WERI-Rb-1 (cell line): ENCODE measurements around the gene ANO6.

ENCODE experiments used
- DNase-seq: peaks from one replicate; pipeline ENCODE4 v3.0.0-alpha.2; 2020
- H3K27ac ChIP-seq: fragments of 250-450 bp; sonication (Bioruptor Pico); 2 replicates; pipeline ENCODE4 v1.5.1; 2020; ENCODE audit warnings: mild to moderate bottlenecking, moderate library complexity
- H3K27me3 ChIP-seq: fragments of 250-450 bp; sonication (Bioruptor Pico); 2 replicates; pipeline ENCODE4 v1.5.1; 2021; ENCODE audit warnings: mild to moderate bottlenecking, low read depth, moderate library complexity; ENCODE audit not compliant: insufficient read depth, severe bottlenecking
- H3K36me3 ChIP-seq: fragments of 250-450 bp; sonication (Bioruptor Pico); 2 replicates; pipeline ENCODE4 v1.5.1; 2020; ENCODE audit warnings: mild to moderate bottlenecking, moderate library complexity
- H3K4me3 ChIP-seq: 2 replicates; pipeline ENCODE4 v1.5.1; 2011; ENCODE audit warnings: low read depth, mild to moderate bottlenecking, control low read depth, low read length
- H3K9me3 ChIP-seq: fragments of 250-450 bp; sonication (Bioruptor Pico); 2 replicates; pipeline ENCODE4 v1.5.1; 2021; ENCODE audit warnings: mild to moderate bottlenecking, moderate library complexity; ENCODE audit not compliant: severe bottlenecking
- TF ChIP-seq, protein P1 (sequence below): IDR thresholded peaks from 2 replicates; pipeline ENCODE4 v1.5.1; 2011; ENCODE audit warnings: low read depth, mild to moderate bottlenecking, control low read depth, inconsistent platforms, low read length

ANO6 gene

GRCh38 chr12:45458854-45459807 is 243.2 kb downstream of the ANO6 start:
- TF ChIP-seq, protein P1, sequence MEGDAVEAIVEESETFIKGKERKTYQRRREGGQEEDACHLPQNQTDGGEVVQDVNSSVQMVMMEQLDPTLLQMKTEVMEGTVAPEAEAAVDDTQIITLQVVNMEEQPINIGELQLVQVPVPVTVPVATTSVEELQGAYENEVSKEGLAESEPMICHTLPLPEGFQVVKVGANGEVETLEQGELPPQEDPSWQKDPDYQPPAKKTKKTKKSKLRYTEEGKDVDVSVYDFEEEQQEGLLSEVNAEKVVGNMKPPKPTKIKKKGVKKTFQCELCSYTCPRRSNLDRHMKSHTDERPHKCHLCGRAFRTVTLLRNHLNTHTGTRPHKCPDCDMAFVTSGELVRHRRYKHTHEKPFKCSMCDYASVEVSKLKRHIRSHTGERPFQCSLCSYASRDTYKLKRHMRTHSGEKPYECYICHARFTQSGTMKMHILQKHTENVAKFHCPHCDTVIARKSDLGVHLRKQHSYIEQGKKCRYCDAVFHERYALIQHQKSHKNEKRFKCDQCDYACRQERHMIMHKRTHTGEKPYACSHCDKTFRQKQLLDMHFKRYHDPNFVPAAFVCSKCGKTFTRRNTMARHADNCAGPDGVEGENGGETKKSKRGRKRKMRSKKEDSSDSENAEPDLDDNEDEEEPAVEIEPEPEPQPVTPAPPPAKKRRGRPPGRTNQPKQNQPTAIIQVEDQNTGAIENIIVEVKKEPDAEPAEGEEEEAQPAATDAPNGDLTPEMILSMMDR: no peak
- Histone ChIP-seq H3K36me3 (no peaks in the 10 kb centered on the region), H3K27ac (no peak overlapping the region), H3K9me3 (no peaks in the 10 kb centered on the region), H3K27me3 (no peaks in the 10 kb centered on the region), H3K4me3 (no peak overlapping the region)
- DNase-seq: no peak

GRCh38 chr12:45462506-45462905 is 246.6 kb downstream of the ANO6 start:
- Histone ChIP-seq H3K9me3 (no peaks in the 10 kb centered on the region), H3K36me3 (no peaks in the 10 kb centered on the region), H3K4me3 (no peak overlapping the region), H3K27me3 (no peaks in the 10 kb centered on the region), H3K27ac (no peak overlapping the region)
- no peak for DNase-seq
- TF ChIP-seq, protein P1: no peak

DNA sequence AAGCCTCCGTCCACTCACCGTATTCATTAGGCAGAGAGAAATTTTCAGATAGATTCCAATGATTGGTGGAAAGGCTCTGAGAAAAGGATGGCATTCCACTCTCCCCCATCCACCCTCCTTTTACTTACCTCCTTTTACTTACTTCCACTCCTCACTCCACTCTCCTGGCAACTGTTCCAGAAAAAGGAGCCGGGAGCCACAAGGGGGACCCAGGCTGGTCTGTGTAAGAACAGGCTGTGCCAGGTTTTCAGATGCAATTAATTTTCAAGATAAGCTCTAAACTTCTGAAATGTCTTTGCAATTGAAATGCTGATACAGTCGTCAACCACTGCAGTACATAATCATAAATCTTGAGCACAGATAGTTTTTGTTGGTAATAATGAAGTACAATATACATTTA is 248.8 kb downstream of the ANO6 start:
- Histone ChIP-seq H3K27me3 (no peaks in the 10 kb centered on the region), H3K27ac (no peak overlapping the region), H3K4me3 (no peak overlapping the region), H3K9me3 (no peaks in the 10 kb centered on the region), H3K36me3 (no peaks in the 10 kb centered on the region)
- no peak for DNase-seq
- TF ChIP-seq, protein P1: 0 out of 2 replicates have a peak, but pooled peaks have one; percentile 4

- no peak overlapping the region for H3K27ac ChIP-seq
- DNase-seq: no peak
- H3K4me3 ChIP-seq: no peak overlapping the region
- TF ChIP-seq, protein P1: no peak
- H3K36me3 ChIP-seq: no peaks in the 10 kb centered on the region
- H3K27me3 ChIP-seq: no peaks in the 10 kb centered on the region
- no peaks in the 10 kb centered on the region for H3K9me3 ChIP-seq
Observed at GRCh38 chr12:45468751-45469615, 253.1 kb downstream of the ANO6 start.

GRCh38 chr12:45469902-45470301 is 254.0 kb downstream of the ANO6 start:
- DNase-seq: no peak
- Histone ChIP-seq H3K4me3 (no peak overlapping the region), H3K9me3 (no peaks in the 10 kb centered on the region), H3K36me3 (no peaks in the 10 kb centered on the region), H3K27me3 (no peaks in the 10 kb centered on the region), H3K27ac (no peak overlapping the region)
- TF ChIP-seq, protein P1: no peak
